Muscle of leg (tissue), 11 donors: ENCODE results near the gene PMEL. TPM values are rescaled to one million over a fixed set of nuclear protein-coding genes. Genes with fewer than 3 reads are reported as not detected.

Source experiments
- DNase-seq: peaks from one replicate; pipeline ENCODE4 v3.0.0; 2013
- H3K27ac ChIP-seq: one replicate; pipeline ENCODE4 v1.5.1; 2013; ENCODE audit warnings: mild to moderate bottlenecking, low read length, control low read depth
- H3K27me3 ChIP-seq: one replicate; pipeline ENCODE4 v1.6.1; 2013; ENCODE audit warnings: low read length; ENCODE audit not compliant: control insufficient read depth, insufficient read depth
- H3K36me3 ChIP-seq: one replicate; pipeline ENCODE4 v1.6.1; 2013; ENCODE audit warnings: low read length; ENCODE audit not compliant: control insufficient read depth, insufficient read depth
- H3K4me1 ChIP-seq: one replicate; pipeline ENCODE4 v1.6.1; 2013; ENCODE audit warnings: low read length; ENCODE audit not compliant: control insufficient read depth, insufficient read depth
- H3K4me3 ChIP-seq: one replicate; pipeline ENCODE4 v1.5.1; 2013; ENCODE audit warnings: low read length, control low read depth
- H3K9me3 ChIP-seq: replicated peaks from 2 replicates; pipeline ENCODE4 v1.6.1; 2013; ENCODE audit warnings: low read depth, low read length; ENCODE audit not compliant: control insufficient read depth
- WGBS: methylation state at CpG from one replicate; pipeline ENCODE4 v1.1.5; 2013; ENCODE audit warnings: missing lambda C conversion rate; ENCODE audit not compliant: insufficient coverage; 5-methylcytosine and 5-hydroxymethylcytosine counted together
- polyA plus RNA-seq, 8 donors: library from polyadenylated mRNA; unstranded; fragments of 120-200 nt; gene quantifications; one replicate each; pipeline versions ENCODE4 v1.2.1 to v1.2.3, GENCODE V29; 2013; ENCODE audit warnings: inconsistent platforms in 1 of 8, low replicate concordance in 1 of 8; ENCODE audit not compliant: insufficient read length in 8 of 8, insufficient read depth in 1 of 8
- total RNA-seq: library from RNA; stranded (reverse); fragments of 120-200 nt; gene quantifications from one replicate; pipeline ENCODE4 v1.2.4, GENCODE V29; 2013

PMEL gene
- total and polyA plus RNA-seq, 9 donors: 0.62 to 16.2 (median 1.2) TPM

DNA sequence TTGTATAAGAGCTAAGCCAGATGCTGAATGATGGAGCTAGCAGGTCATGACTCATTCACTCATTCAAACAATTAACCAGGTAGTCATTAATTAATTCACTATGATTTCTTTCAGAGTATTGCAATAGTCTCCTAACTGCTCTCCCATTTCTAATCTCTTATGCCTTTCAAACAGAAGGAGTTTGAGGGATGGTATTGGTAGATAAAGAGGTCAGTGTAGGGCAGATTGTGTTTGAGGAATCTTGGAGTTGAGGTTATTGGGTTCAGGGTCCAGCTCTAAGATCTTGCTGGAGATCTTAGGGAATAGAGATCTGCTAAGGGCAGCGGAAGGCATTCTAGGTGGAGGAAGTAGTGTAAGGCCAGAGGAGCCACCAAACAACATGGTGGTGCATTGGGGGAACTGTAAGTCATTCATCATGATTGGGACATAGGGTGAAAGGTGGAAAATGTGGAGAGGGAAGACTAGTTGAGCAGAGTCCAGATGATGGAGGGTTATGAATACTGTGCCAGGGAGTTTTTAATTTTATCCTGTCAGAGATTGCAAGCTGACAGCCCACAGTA, 23.2 kb downstream of the PMEL start:
- WGBS: 90% methylated on average over 1 of the region's 1 CpG
- DNase-seq: no peak
- H3K9me3 ChIP-seq: no peaks in the 10 kb centered on the region
- peaks cover 7% of the 10 kb centered on the region for H3K4me1 ChIP-seq
- no peaks in the 10 kb centered on the region for H3K27me3 ChIP-seq
- H3K4me3 ChIP-seq: no peak overlapping the region
- peaks cover 18% of the 10 kb centered on the region for H3K36me3 ChIP-seq
- no peak overlapping the region for H3K27ac ChIP-seq

GRCh38 chr12:55942055-55942454, 23.8 kb downstream of the PMEL start:
- Histone ChIP-seq H3K9me3 (no peaks in the 10 kb centered on the region), H3K4me3 (no peak overlapping the region), H3K27ac (no peak overlapping the region), H3K36me3 (peaks cover 18% of the 10 kb centered on the region), H3K27me3 (no peaks in the 10 kb centered on the region), H3K4me1 (peaks cover 7% of the 10 kb centered on the region)
- DNase-seq: no peak
- WGBS: 82% methylated on average over 1 of the region's 4 CpGs

DNA sequence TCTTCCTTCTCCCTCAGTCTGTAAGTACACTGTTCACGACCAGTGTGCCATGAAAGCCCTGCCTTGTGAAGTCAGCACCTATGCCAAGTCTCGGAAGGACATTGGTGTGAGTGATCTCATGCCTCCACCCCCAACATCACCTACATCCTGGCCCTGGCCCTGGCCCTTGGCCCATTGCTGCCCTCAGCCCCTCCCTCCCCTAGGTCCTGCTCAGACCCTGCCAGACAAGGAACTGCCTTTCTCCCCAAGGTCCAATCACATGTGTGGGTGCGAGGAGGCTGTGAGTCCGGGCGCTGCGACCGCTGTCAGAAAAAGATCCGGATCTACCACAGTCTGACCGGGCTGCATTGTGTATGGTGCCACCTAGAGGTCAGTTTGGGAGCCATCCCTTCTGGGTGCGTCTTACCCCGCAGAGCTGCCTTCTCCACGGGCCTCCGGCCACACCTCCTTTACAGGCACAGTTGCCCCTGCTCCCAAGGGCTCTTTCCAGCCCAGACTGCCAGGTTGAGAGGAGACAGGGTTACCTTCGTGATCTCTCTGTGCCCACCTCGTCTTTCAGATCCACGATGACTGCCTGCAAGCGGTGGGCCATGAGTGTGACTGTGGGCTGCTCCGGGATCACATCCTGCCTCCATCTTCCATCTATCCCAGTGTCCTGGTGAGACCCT, 25.6 kb downstream of the PMEL start:
- H3K36me3 ChIP-seq: peaks cover 18% of the 10 kb centered on the region
- H3K27me3 ChIP-seq: peaks cover 7% of the 10 kb centered on the region
- no peak overlapping the region for H3K4me3 ChIP-seq
- peaks cover 9% of the 10 kb centered on the region for H3K4me1 ChIP-seq
- 14% methylated on average over 12 of the region's 18 CpGs for WGBS
- peak; percentile 91 for DNase-seq
- no peaks in the 10 kb centered on the region for H3K9me3 ChIP-seq
- H3K27ac ChIP-seq: no peak overlapping the region

- peaks cover 7% of the 10 kb centered on the region for H3K27me3 ChIP-seq
- no peak for DNase-seq
- no peaks in the 10 kb centered on the region for H3K9me3 ChIP-seq
- 98% methylated on average over 5 of the region's 8 CpGs for WGBS
- H3K4me3 ChIP-seq: no peak overlapping the region
- H3K4me1 ChIP-seq: peaks cover 9% of the 10 kb centered on the region
- H3K27ac ChIP-seq: no peak overlapping the region
- H3K36me3 ChIP-seq: peaks cover 18% of the 10 kb centered on the region
These were observed 26.9 kb downstream of the PMEL start for GRCh38 chr12:55938826-55939501.

DNA sequence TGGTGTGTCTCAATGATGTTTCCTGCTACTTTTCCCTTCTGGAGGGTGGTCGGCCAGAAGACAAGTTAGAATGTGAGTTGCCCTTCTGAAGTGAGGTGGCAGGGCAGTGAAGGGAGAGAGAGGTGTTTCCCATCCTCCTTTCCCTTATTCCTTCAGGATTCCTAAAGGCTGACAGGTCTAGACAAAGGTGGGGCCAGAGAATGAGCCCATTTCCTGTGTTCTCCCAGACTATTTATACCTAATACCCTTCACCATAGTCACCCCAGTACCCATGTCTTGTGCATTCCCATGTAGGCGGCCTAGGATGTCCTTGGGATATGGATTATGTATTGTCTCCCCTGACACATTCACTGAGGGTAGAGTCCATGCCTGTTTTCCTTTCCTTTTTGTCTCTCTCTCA, 27.9 kb downstream of the PMEL start:
- WGBS: no CpG with 5 or more reads among the region's 2 CpGs
- DNase-seq: no peak

GRCh38 chr12:55935738-55936151, 30.1 kb downstream of the PMEL start:
- peaks cover 12% of the 10 kb centered on the region for H3K27me3 ChIP-seq
- H3K9me3 ChIP-seq: no peaks in the 10 kb centered on the region
- H3K36me3 ChIP-seq: peaks cover 10% of the 10 kb centered on the region
- 14% methylated on average over 20 of the region's 26 CpGs for WGBS
- peak overlapping the region; percentile 42 for H3K27ac ChIP-seq
- H3K4me1 ChIP-seq: peaks cover 27% of the 10 kb centered on the region
- DNase-seq: peak; percentile 63
- H3K4me3 ChIP-seq: peak overlapping the region; percentile 21

More for the DNA sequence above, 27.9 kb downstream of the PMEL start:
- Histone ChIP-seq H3K4me1 (peaks cover 9% of the 10 kb centered on the region), H3K36me3 (peaks cover 18% of the 10 kb centered on the region), H3K9me3 (no peaks in the 10 kb centered on the region), H3K27ac (no peak overlapping the region), H3K4me3 (no peak overlapping the region), H3K27me3 (peaks cover 7% of the 10 kb centered on the region)

DNA sequence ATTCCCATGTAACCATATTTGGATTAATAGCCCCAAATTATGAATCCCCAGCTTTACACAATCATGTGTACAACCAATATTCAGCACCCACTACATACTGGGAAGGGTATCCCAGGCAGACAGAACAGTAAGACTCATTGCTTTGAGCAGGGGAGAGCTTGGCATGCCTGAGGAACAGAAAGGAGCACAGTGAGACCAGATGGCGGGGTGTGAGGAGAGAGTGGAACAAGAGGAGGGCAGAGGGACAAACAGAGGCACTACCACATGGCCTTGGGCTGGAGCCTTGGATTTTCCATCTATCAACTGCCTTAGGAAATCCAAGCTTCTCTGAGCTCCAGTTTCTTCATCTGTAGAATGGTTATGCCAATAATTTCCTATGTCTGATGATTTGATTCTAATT, 31.1 kb downstream of the PMEL start:
- Histone ChIP-seq H3K27me3 (peaks cover 12% of the 10 kb centered on the region), H3K27ac (no peak overlapping the region), H3K4me3 (no peak overlapping the region), H3K9me3 (no peaks in the 10 kb centered on the region), H3K4me1 (peaks cover 23% of the 10 kb centered on the region), H3K36me3 (peaks cover 7% of the 10 kb centered on the region)
- no peak for DNase-seq
- WGBS: no CpG with 5 or more reads among the region's 1 CpG

DNA sequence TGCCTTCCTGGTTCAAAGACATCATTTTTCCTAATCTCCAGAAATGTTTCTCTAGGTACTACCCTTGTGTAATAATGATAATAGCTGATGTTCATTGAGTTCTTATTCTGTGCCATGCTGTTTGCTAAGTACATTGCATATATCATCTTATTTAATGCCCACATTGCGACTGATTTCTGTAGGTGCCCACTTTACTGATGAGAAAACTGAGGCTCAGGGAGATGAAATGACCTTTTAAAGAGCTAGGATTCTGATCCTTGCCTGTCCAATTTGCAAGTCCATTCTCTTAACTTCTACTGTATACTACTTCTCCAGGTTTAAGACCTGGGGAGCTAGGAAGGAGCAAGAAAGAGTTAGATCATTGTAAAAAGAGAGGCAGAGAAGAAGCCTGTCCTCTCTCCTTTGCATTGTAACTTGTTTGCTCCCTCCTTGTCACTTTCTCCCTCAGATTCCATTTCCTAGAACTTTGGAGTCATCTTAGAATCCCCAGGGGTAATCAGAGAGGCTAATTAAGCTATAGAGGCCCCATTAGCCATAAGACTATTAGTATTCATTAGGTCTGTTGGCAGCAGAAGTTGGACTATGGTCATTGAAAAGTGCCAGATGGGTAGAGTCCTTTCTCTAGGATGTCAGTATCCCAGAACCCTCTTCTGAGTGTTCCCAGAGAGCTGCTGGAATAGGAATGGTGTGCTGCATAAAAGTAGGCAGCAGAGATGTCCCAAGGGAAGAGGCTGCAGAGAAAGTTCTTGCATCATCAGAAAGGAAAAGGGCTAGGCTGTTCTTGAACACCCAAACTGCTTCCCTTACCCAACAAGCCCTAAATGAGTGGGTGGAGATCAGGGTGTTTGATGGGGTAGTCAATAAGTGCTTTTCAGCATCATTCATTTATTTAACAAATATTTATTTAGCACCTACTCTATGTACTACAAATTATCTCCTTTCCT, 31.8 kb downstream of the PMEL start:
- H3K4me1 ChIP-seq: peaks cover 25% of the 10 kb centered on the region
- no peak for DNase-seq
- no peak overlapping the region for H3K27ac ChIP-seq
- no peak overlapping the region for H3K4me3 ChIP-seq
- no CpG with 5 or more reads among the region's 1 CpG for WGBS
- H3K27me3 ChIP-seq: peaks cover 12% of the 10 kb centered on the region
- no peaks in the 10 kb centered on the region for H3K9me3 ChIP-seq
- H3K36me3 ChIP-seq: peaks cover 1% of the 10 kb centered on the region

GRCh38 chr12:55933169-55933798, 32.6 kb downstream of the PMEL start:
- 100% methylated on average over 1 of the region's 7 CpGs for WGBS
- H3K4me1 ChIP-seq: peaks cover 32% of the 10 kb centered on the region
- H3K4me3 ChIP-seq: no peak overlapping the region
- H3K36me3 ChIP-seq: no peaks in the 10 kb centered on the region
- no peak for DNase-seq
- H3K9me3 ChIP-seq: no peaks in the 10 kb centered on the region
- H3K27ac ChIP-seq: no peak overlapping the region
- H3K27me3 ChIP-seq: peaks cover 12% of the 10 kb centered on the region
